DMS114 treated with DMSO at 0.1 percent for 48 hours (cell line): ENCODE results near the gene MAP3K5.

Experiments used
- DNase-seq: peaks from one replicate; lab custom pipeline; 2025; ENCODE audit not compliant: unreplicated experiment; lab: John Stamatoyannopoulos, UW

Gene MAP3K5

GRCh38 chr6:136751991-136752390 is 40.3 kb downstream of the MAP3K5 start:
- no peak for DNase-seq

GRCh38 chr6:136751522-136751956 is 40.7 kb downstream of the MAP3K5 start:
- DNase-seq, result no peak

GRCh38 chr6:136750696-136751521 is 41.4 kb downstream of the MAP3K5 start:
- no peak for DNase-seq

GRCh38 chr6:136749359-136749997 is 42.8 kb downstream of the MAP3K5 start:
- no peak for DNase-seq

GRCh38 chr6:136747507-136747906 is 44.8 kb downstream of the MAP3K5 start:
- DNase-seq, result no peak

- DNase-seq, result no peak
Observed at GRCh38 chr6:136745300-136745699, 47.0 kb downstream of the MAP3K5 start.

- no peak for DNase-seq
Observed at GRCh38 chr6:136744889-136745288, 47.4 kb downstream of the MAP3K5 start.

- DNase-seq, result no peak
Observed at GRCh38 chr6:136742125-136742524, 50.2 kb downstream of the MAP3K5 start.

GRCh38 chr6:136740050-136740974 is 52.0 kb downstream of the MAP3K5 start:
- DNase-seq, result no peak

- DNase-seq, result no peak
Observed at GRCh38 chr6:136739501-136739900, 52.8 kb downstream of the MAP3K5 start.

- no peak for DNase-seq
Observed at GRCh38 chr6:136739071-136739470, 53.2 kb downstream of the MAP3K5 start.

GRCh38 chr6:136738692-136739057 is 53.6 kb downstream of the MAP3K5 start:
- no peak for DNase-seq

- DNase-seq, result no peak
Observed at GRCh38 chr6:136737871-136738691, 54.2 kb downstream of the MAP3K5 start.

- no peak for DNase-seq
Observed at GRCh38 chr6:136737374-136737844, 54.9 kb downstream of the MAP3K5 start.

GRCh38 chr6:136736281-136736960 is 55.9 kb downstream of the MAP3K5 start:
- no peak for DNase-seq

GRCh38 chr6:136734977-136735376 is 57.3 kb downstream of the MAP3K5 start:
- DNase-seq, result no peak

GRCh38 chr6:136732889-136733288 is 59.4 kb downstream of the MAP3K5 start:
- DNase-seq, result no peak

- no peak for DNase-seq
Observed at GRCh38 chr6:136729832-136730231, 62.4 kb downstream of the MAP3K5 start.

- no peak for DNase-seq
Observed at GRCh38 chr6:136728976-136729515, 63.2 kb downstream of the MAP3K5 start.
